ENCODE measurements around the gene TBP.
"Not testable (repeated sequence)": the region's sequence is repeated elsewhere in the genome, so short reads cannot be mapped to it uniquely, and the experiment has no call there.

TBP gene

GRCh38 chr6:170507728-170508127 lies 46.4 kb upstream of the TBP start:
- not testable (repeated sequence) for H2BK12ac ChIP-seq (ENCODE audit: low read length in 2 of 2); H3K4me2 ChIP-seq (ENCODE audit: low read length, poor library complexity, severe bottlenecking); H4K91ac ChIP-seq (ENCODE audit: low read length); H3K9me3 ChIP-seq (ENCODE audit: control insufficient read depth, low read length); H3K79me1 ChIP-seq (replicated peaks; ENCODE audit: low read length, poor library complexity, severe bottlenecking); H3K4me1 ChIP-seq (ENCODE audit: control insufficient read depth, insufficient read depth, low read depth, low read length); H2AK5ac ChIP-seq (ENCODE audit: low read length, severe bottlenecking); H3K9ac ChIP-seq (ENCODE audit: low read length); H3K4me3 ChIP-seq (ENCODE audit: insufficient read depth in 1 of 2, low read depth in 1 of 2, low read length in 2 of 2); H2BK5ac ChIP-seq (ENCODE audit: low read depth, low read length, poor library complexity, severe bottlenecking); H3K14ac ChIP-seq (ENCODE audit: low read length in 2 of 2); DNase-seq; H2BK120ac ChIP-seq (ENCODE audit: low read depth, low read length); H3K36me3 ChIP-seq (ENCODE audit: control insufficient read depth in 1 of 2, insufficient read depth in 2 of 2, low read depth in 1 of 2, low read length in 2 of 2); H3K23ac ChIP-seq (ENCODE audit: low read length in 2 of 2); H3K27ac ChIP-seq (ENCODE audit: low read length, poor library complexity, severe bottlenecking); H4K8ac ChIP-seq (ENCODE audit: low read length); H3K4ac ChIP-seq (ENCODE audit: low read depth in 1 of 2, low read length in 2 of 2); H2AFZ ChIP-seq (ENCODE audit: low read depth, low read length); H3K18ac ChIP-seq (ENCODE audit: low read depth in 1 of 2, low read length in 2 of 2); H2BK15ac ChIP-seq (ENCODE audit: low read depth, poor library complexity, severe bottlenecking)
- 94% methylated on average over 2 of the region's 2 CpGs for WGBS
- H3K27me3 ChIP-seq (ENCODE audit: control insufficient read depth in 1 of 2, insufficient read depth in 1 of 2, low read length in 2 of 2): peaks cover 7 to 19% of the 10 kb centered on the region in 2 experiments

DNA sequence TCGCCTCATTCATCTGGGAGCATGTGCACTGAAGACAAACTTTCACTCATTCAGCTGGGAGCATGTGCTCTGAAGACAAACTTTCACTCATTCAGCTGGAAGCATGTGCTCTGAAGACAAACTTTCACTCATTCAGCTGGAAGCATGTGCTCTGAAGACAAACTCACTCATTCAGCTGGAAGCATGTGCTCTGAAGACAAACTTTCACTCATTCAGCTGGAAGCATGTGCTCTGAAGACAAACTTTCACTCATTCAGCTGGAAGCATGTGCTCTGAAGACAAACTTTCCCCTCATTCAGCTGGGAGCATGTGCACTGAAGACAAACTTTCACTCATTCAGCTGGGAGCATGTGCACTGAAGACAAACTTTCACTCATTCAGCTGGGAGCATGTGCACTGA lies 45.9 kb upstream of the TBP start:
- DNase-seq; H3K9me3 ChIP-seq (ENCODE audit: control insufficient read depth, low read length); H2AK5ac ChIP-seq (ENCODE audit: low read length, severe bottlenecking); H4K91ac ChIP-seq (ENCODE audit: low read length); H2AFZ ChIP-seq (ENCODE audit: low read depth, low read length); H3K23ac ChIP-seq (ENCODE audit: low read length in 2 of 2); H3K18ac ChIP-seq (ENCODE audit: low read depth in 1 of 2, low read length in 2 of 2); H3K4me1 ChIP-seq (ENCODE audit: control insufficient read depth, insufficient read depth, low read depth, low read length); H3K36me3 ChIP-seq (ENCODE audit: control insufficient read depth in 1 of 2, insufficient read depth in 2 of 2, low read depth in 1 of 2, low read length in 2 of 2); H3K9ac ChIP-seq (ENCODE audit: low read length); H3K4me2 ChIP-seq (ENCODE audit: low read length, poor library complexity, severe bottlenecking); H3K79me1 ChIP-seq (replicated peaks; ENCODE audit: low read length, poor library complexity, severe bottlenecking); H3K4ac ChIP-seq (ENCODE audit: low read depth in 1 of 2, low read length in 2 of 2); H3K27ac ChIP-seq (ENCODE audit: low read length, poor library complexity, severe bottlenecking); H3K14ac ChIP-seq (ENCODE audit: low read length in 2 of 2); H2BK5ac ChIP-seq (ENCODE audit: low read depth, low read length, poor library complexity, severe bottlenecking); H2BK12ac ChIP-seq (ENCODE audit: low read length in 2 of 2); H4K8ac ChIP-seq (ENCODE audit: low read length); H2BK120ac ChIP-seq (ENCODE audit: low read depth, low read length); H3K4me3 ChIP-seq (ENCODE audit: insufficient read depth in 1 of 2, low read depth in 1 of 2, low read length in 2 of 2); H2BK15ac ChIP-seq (ENCODE audit: low read depth, poor library complexity, severe bottlenecking): not testable (repeated sequence)
- H3K27me3 ChIP-seq (ENCODE audit: control insufficient read depth in 1 of 2, insufficient read depth in 1 of 2, low read length in 2 of 2): peaks cover 3 to 19% of the 10 kb centered on the region in 2 experiments
- WGBS: no CpG with 5 or more reads among the region's 1 CpG

DNA sequence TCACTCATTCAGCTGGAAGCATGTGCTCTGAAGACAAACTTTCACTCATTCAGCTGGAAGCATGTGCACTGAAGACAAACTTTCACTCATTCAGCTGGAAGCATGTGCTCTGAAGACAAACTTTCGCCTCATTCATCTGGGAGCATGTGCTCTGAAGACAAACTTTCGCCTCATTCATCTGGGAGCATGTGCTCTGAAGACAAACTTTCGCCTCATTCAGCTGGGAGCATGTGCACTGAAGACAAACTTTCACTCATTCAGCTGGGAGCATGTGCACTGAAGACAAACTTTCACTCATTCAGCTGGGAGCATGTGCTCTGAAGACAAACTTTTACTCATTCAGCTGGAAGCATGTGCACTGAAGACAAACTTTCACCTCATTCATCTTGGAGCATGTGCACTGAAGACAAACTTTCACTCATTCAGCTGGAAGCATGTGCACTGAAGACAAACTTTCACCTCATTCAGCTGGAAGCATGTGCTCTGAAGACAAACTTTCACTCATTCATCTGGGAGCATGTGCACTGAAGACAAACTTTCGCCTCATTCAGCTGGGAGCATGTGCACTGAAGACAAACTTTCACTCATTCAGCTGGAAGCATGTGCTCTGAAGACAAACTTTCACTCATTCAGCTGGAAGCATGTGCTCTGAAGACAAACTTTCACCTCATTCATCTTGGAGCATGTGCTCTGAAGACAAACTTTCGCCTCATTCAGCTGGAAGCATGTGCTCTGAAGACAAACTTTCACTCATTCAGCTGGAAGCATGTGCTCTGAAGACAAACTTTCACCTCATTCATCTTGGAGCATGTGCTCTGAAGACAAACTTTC lies 45.1 kb upstream of the TBP start:
- H2AK5ac ChIP-seq (ENCODE audit: low read length, severe bottlenecking); H3K9ac ChIP-seq (ENCODE audit: low read length); H3K36me3 ChIP-seq (ENCODE audit: control insufficient read depth in 1 of 2, insufficient read depth in 2 of 2, low read depth in 1 of 2, low read length in 2 of 2); H3K27ac ChIP-seq (ENCODE audit: low read length, poor library complexity, severe bottlenecking); H3K4me2 ChIP-seq (ENCODE audit: low read length, poor library complexity, severe bottlenecking); H3K9me3 ChIP-seq (ENCODE audit: control insufficient read depth, low read length); H2BK120ac ChIP-seq (ENCODE audit: low read depth, low read length); H3K18ac ChIP-seq (ENCODE audit: low read depth in 1 of 2, low read length in 2 of 2); H4K91ac ChIP-seq (ENCODE audit: low read length); H2BK5ac ChIP-seq (ENCODE audit: low read depth, low read length, poor library complexity, severe bottlenecking); H2BK15ac ChIP-seq (ENCODE audit: low read depth, poor library complexity, severe bottlenecking); H3K79me1 ChIP-seq (replicated peaks; ENCODE audit: low read length, poor library complexity, severe bottlenecking); H3K23ac ChIP-seq (ENCODE audit: low read length in 2 of 2); H3K4me3 ChIP-seq (ENCODE audit: insufficient read depth in 1 of 2, low read depth in 1 of 2, low read length in 2 of 2); H2BK12ac ChIP-seq (ENCODE audit: low read length in 2 of 2); H3K4me1 ChIP-seq (ENCODE audit: control insufficient read depth, insufficient read depth, low read depth, low read length); DNase-seq; H3K4ac ChIP-seq (ENCODE audit: low read depth in 1 of 2, low read length in 2 of 2); H2AFZ ChIP-seq (ENCODE audit: low read depth, low read length); H4K8ac ChIP-seq (ENCODE audit: low read length); H3K14ac ChIP-seq (ENCODE audit: low read length in 2 of 2): not testable (repeated sequence)
- 91% methylated on average over 5 of the region's 5 CpGs for WGBS
- peaks cover 0 to 19% of the 10 kb centered on the region in 2 experiments for H3K27me3 ChIP-seq (ENCODE audit: control insufficient read depth in 1 of 2, insufficient read depth in 1 of 2, low read length in 2 of 2)

- H4K91ac ChIP-seq (ENCODE audit: low read length): no peak overlapping the region
- H3K9me3 ChIP-seq (ENCODE audit: control insufficient read depth, low read length): no peaks in the 10 kb centered on the region
- H2BK12ac ChIP-seq (ENCODE audit: low read length in 2 of 2): no peak overlapping the region
- no peak overlapping the region for H2AFZ ChIP-seq (ENCODE audit: low read depth, low read length)
- H2BK5ac ChIP-seq (ENCODE audit: low read depth, low read length, poor library complexity, severe bottlenecking): no peak overlapping the region
- no peak overlapping the region for H2BK120ac ChIP-seq (ENCODE audit: low read depth, low read length)
- DNase-seq: no peak
- no peak overlapping the region for H3K4me3 ChIP-seq (ENCODE audit: insufficient read depth in 1 of 2, low read depth in 1 of 2, low read length in 2 of 2)
- no peak overlapping the region for H4K8ac ChIP-seq (ENCODE audit: low read length)
- H3K9ac ChIP-seq (ENCODE audit: low read length): no peak overlapping the region
- no peaks in the 10 kb centered on the region for H3K79me1 ChIP-seq (replicated peaks; ENCODE audit: low read length, poor library complexity, severe bottlenecking)
- peaks cover 0 to 19% of the 10 kb centered on the region in 2 experiments for H3K27me3 ChIP-seq (ENCODE audit: control insufficient read depth in 1 of 2, insufficient read depth in 1 of 2, low read length in 2 of 2)
- H3K14ac ChIP-seq (ENCODE audit: low read length in 2 of 2): no peak overlapping the region
- 100% methylated on average over 2 of the region's 3 CpGs for WGBS
- H3K4ac ChIP-seq (ENCODE audit: low read depth in 1 of 2, low read length in 2 of 2): no peak overlapping the region
- H3K36me3 ChIP-seq (ENCODE audit: control insufficient read depth in 1 of 2, insufficient read depth in 2 of 2, low read depth in 1 of 2, low read length in 2 of 2): no peaks in the 10 kb centered on the region
- H2AK5ac ChIP-seq (ENCODE audit: low read length, severe bottlenecking): no peak overlapping the region
- no peak overlapping the region for H3K27ac ChIP-seq (ENCODE audit: low read length, poor library complexity, severe bottlenecking)
- H3K4me2 ChIP-seq (ENCODE audit: low read length, poor library complexity, severe bottlenecking): no peak overlapping the region
- peaks cover 3% of the 10 kb centered on the region for H3K4me1 ChIP-seq (ENCODE audit: control insufficient read depth, insufficient read depth, low read depth, low read length)
- H3K23ac ChIP-seq (ENCODE audit: low read length in 2 of 2): no peak overlapping the region
- H2BK15ac ChIP-seq (ENCODE audit: low read depth, poor library complexity, severe bottlenecking): no peak overlapping the region
- no peak overlapping the region for H3K18ac ChIP-seq (ENCODE audit: low read depth in 1 of 2, low read length in 2 of 2)
Measured at GRCh38 chr6:170509723-170510018, 44.5 kb upstream of the TBP start.

All from mesenchymal stem cell (in vitro differentiated cells and primary cell).